AG10803 (cell line): Measurements from ENCODE around the gene APP.

Experiments
- DNase-seq: peaks from one replicate; pipeline ENCODE4 v3.0.0; 2010; ENCODE audit warnings: low read depth
- H3K4me3 ChIP-seq: 2 replicates; pipeline ENCODE4 v1.5.1; 2011; ENCODE audit warnings: mild to moderate bottlenecking, low read length, control low read depth
- TF ChIP-seq, protein P1 (sequence below): conservative IDR thresholded peaks from 2 replicates; pipeline ENCODE4 v1.5.1; 2011; ENCODE audit warnings: mild to moderate bottlenecking, low read length, control low read depth, inconsistent platforms

APP gene

DNA sequence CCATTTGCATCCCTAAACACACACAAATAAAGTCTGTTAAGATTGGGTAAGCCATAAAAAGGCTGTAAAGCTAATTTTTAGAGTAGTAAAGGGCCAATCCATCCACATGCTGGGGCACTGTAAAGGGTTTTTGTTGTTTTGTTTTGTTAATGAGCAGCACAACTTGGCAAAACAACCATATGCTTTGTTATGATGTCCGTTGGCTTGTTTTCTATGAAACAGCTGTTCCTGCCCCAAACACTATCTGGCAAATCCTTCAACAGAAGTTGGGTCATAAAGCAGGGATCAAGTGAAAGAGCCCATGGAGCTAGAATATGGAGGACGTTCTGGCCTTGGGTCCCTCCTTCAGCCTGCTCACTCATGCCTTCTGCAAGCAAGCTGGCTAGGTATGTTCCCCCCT lies 183.6 kb downstream of the APP start:
- DNase-seq: no peak
- H3K4me3 ChIP-seq: no peak overlapping the region
- TF ChIP-seq, protein P1, sequence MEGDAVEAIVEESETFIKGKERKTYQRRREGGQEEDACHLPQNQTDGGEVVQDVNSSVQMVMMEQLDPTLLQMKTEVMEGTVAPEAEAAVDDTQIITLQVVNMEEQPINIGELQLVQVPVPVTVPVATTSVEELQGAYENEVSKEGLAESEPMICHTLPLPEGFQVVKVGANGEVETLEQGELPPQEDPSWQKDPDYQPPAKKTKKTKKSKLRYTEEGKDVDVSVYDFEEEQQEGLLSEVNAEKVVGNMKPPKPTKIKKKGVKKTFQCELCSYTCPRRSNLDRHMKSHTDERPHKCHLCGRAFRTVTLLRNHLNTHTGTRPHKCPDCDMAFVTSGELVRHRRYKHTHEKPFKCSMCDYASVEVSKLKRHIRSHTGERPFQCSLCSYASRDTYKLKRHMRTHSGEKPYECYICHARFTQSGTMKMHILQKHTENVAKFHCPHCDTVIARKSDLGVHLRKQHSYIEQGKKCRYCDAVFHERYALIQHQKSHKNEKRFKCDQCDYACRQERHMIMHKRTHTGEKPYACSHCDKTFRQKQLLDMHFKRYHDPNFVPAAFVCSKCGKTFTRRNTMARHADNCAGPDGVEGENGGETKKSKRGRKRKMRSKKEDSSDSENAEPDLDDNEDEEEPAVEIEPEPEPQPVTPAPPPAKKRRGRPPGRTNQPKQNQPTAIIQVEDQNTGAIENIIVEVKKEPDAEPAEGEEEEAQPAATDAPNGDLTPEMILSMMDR: no peak

- no peak for DNase-seq
- TF ChIP-seq, protein P1: no peak
- no peak overlapping the region for H3K4me3 ChIP-seq
Measured at GRCh38 chr21:25985990-25986389, 184.6 kb downstream of the APP start.

DNA sequence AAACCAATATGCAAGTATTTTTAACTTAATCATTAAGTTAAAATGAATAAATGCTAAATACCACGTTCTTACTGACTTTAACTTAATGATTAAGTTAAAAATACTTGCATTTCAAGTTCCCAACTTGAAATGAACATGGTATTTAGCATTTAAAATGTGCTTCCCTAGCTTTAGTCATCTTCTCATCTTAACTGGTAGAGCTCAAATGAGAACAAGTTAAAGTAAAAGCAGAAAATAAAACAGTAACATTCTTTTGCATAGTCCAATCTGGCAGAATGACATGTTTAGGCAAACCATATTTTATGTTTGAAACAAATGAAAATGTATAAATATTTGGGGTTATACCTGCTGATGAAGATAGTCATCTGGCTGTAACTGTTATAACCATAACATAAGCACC lies 186.0 kb downstream of the APP start:
- TF ChIP-seq, protein P1: no peak
- DNase-seq: no peak
- H3K4me3 ChIP-seq: no peak overlapping the region

- TF ChIP-seq, protein P1: no peak
- H3K4me3 ChIP-seq: no peak overlapping the region
- DNase-seq: no peak
Measured at GRCh38 chr21:25983745-25984144, 186.8 kb downstream of the APP start.

DNA sequence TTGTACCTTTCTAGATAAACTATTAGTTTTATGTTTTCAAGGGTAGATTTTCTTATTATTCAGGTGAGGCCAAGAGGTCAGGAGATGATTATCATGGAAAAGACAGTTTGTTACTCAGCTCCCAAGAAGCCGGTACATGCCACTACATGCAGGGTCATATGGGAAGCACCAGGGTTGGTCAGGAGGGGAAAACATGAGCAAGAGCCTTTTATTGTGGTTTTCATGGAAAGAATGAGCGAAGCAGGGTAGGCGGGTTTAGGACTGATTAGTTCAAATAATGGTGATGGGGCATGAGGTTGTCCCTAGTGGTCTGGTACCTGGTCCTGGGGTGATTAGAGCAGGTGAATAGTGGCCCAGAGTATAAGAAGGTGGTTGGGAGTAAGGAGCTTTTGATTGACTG lies 189.9 kb downstream of the APP start:
- no peak overlapping the region for H3K4me3 ChIP-seq
- DNase-seq: no peak
- TF ChIP-seq, protein P1: no peak

DNA sequence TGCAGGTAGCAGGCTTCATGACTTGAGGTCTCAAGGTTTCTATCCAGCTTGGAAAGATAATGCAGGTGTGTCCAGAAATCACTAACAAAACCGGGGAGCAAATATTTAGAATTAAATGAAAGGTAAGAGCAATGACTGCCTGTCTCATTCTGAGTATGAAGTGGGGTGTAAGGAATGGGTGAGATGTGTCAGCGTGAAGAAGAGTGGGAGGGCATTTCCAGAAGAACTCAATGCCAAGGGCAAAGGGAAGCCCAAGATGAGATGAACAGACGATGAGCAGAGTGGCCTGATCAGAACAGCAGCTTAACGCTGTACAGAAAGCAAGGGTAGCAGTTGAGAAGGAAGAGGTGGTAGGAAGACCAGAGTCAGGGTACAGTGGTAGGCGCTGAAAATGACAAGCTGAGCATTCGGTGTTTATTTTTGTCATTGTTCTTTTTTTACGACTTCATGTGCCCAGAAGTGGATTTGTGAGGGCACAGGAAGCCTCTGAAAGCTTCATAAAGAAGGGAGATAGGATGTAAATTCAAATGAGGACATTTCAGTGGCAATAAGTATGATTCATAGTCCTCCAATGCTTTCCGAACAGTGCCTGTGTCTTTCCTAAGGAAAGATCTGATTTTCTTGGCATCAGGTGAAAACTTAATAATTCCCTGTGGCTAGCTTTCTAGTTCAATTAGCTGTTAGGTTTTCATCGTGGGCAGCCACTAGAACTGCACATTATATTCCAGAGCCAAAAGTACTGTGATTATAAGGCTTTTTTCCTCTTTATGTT lies 190.5 kb downstream of the APP start:
- DNase-seq: no peak
- H3K4me3 ChIP-seq: no peak overlapping the region
- TF ChIP-seq, protein P1: no peak

DNA sequence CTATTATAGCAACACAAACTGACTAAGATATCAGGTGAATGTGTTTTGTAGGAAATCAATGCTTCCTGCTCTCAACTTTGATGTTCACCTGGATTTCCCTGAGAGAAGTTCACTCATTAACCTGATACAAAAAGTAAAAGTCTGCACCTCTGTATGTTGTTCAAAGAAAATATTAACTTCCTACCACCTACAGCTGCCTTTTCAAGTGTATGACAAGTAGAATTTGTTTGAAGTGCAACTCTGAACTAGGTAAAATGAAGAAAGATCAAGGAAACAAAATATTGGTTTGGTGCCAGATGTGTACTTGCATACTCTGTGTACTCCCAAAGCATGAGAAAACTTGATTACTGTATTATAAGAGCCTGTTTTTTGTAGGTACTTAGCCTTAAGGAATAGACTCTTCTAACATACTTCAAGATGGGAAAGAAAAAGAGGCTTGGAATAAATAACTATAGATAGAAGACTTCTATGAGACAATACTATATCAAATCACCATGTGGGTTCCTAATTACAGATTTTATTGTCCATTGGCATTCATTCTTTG lies 193.4 kb downstream of the APP start:
- no peak for DNase-seq
- no peak overlapping the region for H3K4me3 ChIP-seq
- TF ChIP-seq, protein P1: no peak
